K562 (cell line): ENCODE results near the gene RHBDF2. TPM values are rescaled to one million over a fixed set of nuclear protein-coding genes. Genes with fewer than 3 reads are reported as not detected.

ENCODE experiments used
- ESRRA ChIP-seq: fragments of 450-650 bp; IDR thresholded peaks from 2 replicates; pipeline ENCODE4 v1.6.1; 2014; ENCODE audit warnings: low read depth, mild to moderate bottlenecking, moderate library complexity, borderline replicate concordance
- HCFC1 ChIP-seq: IDR thresholded peaks from 2 replicates; pipeline ENCODE4 v1.6.1; 2012; ENCODE audit warnings: low read depth, low read length, improper control_type of control experiment
- HDAC3 ChIP-seq: fragments of 450-650 bp; IDR thresholded peaks from 2 replicates; pipeline ENCODE4 v1.6.1; 2018; ENCODE audit warnings: borderline replicate concordance, mild to moderate bottlenecking, moderate library complexity; ENCODE audit not compliant: partially characterized antibody
- MTA1 ChIP-seq: fragments of 450-650 bp; IDR thresholded peaks from 2 replicates; pipeline ENCODE4 v1.6.1; 2017; ENCODE audit warnings: borderline replicate concordance
- NCOA2 ChIP-seq, 2 experiments: fragments of 450-650 bp; IDR thresholded peaks; 2 replicates each; pipeline ENCODE4 v1.6.1; 2018; ENCODE audit warnings: mild to moderate bottlenecking in 2 of 2, moderate library complexity in 1 of 2; ENCODE audit not compliant: partially characterized antibody in 2 of 2
- SAFB2 ChIP-seq: fragments of 200-400 bp; formaldehyde crosslinking; IDR thresholded peaks from 2 replicates; pipeline ENCODE4 v1.6.1; 2018; ENCODE audit warnings: borderline replicate concordance, low read length, low read depth, moderate library complexity; ENCODE audit not compliant: severe bottlenecking
- TEAD1 ChIP-seq, 2 experiments: fragments of 450-650 bp in 1 of 2; sonication (generic) in 1 of 2; formaldehyde crosslinking; IDR thresholded peaks; 2 replicates each; pipeline versions ENCODE4 v1.4.0 to v1.8.0; 2020 to 2022; ENCODE audit warnings: mild to moderate bottlenecking in 2 of 2, missing genetic modification reagents in 1 of 2
- TEAD4 ChIP-seq, 2 experiments: sonication (generic) in 1 of 2; formaldehyde crosslinking in 1 of 2; IDR thresholded peaks; 2 replicates each; pipeline versions ENCODE4 v1.6.1 to v1.8.0; 2012 to 2022; ENCODE audit warnings: borderline replicate concordance in 1 of 2, inconsistent platforms in 1 of 2, low read length in 1 of 2, mild to moderate bottlenecking in 1 of 2, missing genetic modification reagents in 1 of 2
- ZBTB7A ChIP-seq: IDR thresholded peaks from 2 replicates; pipeline ENCODE4 v1.6.1; 2011; ENCODE audit warnings: low read depth, mild to moderate bottlenecking, low read length, moderate library complexity, borderline replicate concordance; ENCODE audit not compliant: control insufficient read depth
- ZNF384 ChIP-seq: IDR thresholded peaks from 2 replicates; pipeline ENCODE4 v1.6.1; 2012; ENCODE audit warnings: low read depth, low read length, improper control_type of control experiment
- ZNF445 ChIP-seq: fragments of 250-450 bp; sonication (Bioruptor Pico); IDR thresholded peaks from 2 replicates; pipeline ENCODE4 v1.4.0; 2020; ENCODE audit warnings: low read depth, mild to moderate bottlenecking, moderate library complexity
- ZNF668 ChIP-seq: fragments of 250-450 bp; sonication (Bioruptor Pico); IDR thresholded peaks from 2 replicates; pipeline ENCODE4 v1.8.0; 2022; ENCODE audit warnings: mild to moderate bottlenecking, inconsistent platforms
- polyA plus RNA-seq, 8 experiments: library from polyadenylated mRNA; depleted of rRNA in 4 of 8; stranded (reverse) in 5 of 8; unstranded in 3 of 8; fragments of >200 nt; fragmentation: Nextera tagmentation in 2 of 8; fragmentation: Illumina TruSeq in 1 of 8; extraction: Ambion mirVana in 2 of 8; extraction: Trizol in 1 of 8; gene quantifications; 2 replicates each; pipeline versions ENCODE4 v1.2.1 to v1.2.3, GENCODE V29; 2011 to 2014; ENCODE audit warnings: inconsistent platforms in 1 of 8, missing spikeins in 1 of 8
- total RNA-seq, 7 experiments: library from RNA; depleted of rRNA in 6 of 7; stranded (reverse); fragments of >200 nt in 6 of 7; fragmentation: Illumina TruSeq in 2 of 7; extraction: Trizol in 2 of 7; gene quantifications; 2 replicates each; pipeline versions ENCODE4 v1.2.1 to v1.2.3, GENCODE V29; 2011 to 2021; ENCODE audit warnings: low replicate concordance in 1 of 7
- TF ChIP-seq, protein P1 (sequence below): fragments of 250-450 bp; sonication (Bioruptor Pico); IDR thresholded peaks from 2 replicates; pipeline ENCODE4 v1.5.1; 2021; ENCODE audit warnings: mild to moderate bottlenecking
- TF ChIP-seq, protein P2 (sequence below): fragments of 200-800 bp; sonication (Bioruptor generic); IDR thresholded peaks from 2 replicates; pipeline ENCODE4 v1.6.1; 2016; ENCODE audit warnings: missing genetic modification characterization, missing compliant biosample characterization
- TF ChIP-seq, protein P3 (sequence below): fragments of 450-650 bp; IDR thresholded peaks from 2 replicates; pipeline ENCODE4 v1.6.1; 2016; ENCODE audit warnings: mild to moderate bottlenecking
- TF ChIP-seq, protein P4 (sequence below): fragments of 450-650 bp; formaldehyde crosslinking; conservative IDR thresholded peaks from 2 replicates; pipeline ENCODE4 v1.4.0; 2022; ENCODE audit warnings: mild to moderate bottlenecking, missing genetic modification characterization

Gene RHBDF2
- total and polyA plus RNA-seq, 9 of the 15 experiments (the other 6 are each of a cell fraction or from before 2014, with no cell fraction given), result 0.04 to 2.8 (median 1.1) TPM

DNA sequence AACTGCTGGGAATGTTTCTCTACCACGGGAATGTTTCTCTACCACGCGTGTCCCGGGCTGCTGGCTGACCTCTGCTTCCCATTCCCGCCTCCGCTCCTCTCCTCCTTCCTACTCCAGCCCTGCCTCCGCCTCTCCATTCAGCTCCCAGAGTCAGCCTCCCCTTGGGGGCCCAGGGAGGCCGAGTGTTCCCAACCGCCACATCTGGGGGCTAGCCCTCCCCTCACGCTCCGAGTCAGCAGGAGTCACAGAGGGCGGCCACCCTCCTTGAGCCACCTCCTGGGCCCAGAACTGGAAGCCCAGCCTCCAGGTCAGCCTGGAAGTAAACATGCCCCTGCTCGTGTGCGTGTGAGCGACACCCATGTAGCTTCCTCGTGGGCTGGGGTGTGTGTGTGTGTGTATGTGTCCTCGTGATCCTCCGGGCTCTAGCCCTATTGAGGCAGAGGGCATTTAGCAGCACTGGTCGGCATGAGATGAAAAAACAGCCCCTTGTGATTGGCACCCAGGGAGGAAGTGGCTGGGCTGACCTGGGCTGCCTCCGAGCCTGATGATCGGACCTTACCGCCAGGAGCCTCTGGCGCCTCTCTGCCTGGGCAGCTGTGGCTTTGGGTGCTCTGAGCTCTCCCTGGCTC is 29.0 kb upstream of the RHBDF2 start (continued):
- TF ChIP-seq ZNF668 (CRISPR knock-in tag) (no peak), ZNF445 (no peak), SAFB2 (no peak), TEAD1 (CRISPR knock-in tag; IDR thresholded peaks at IDR 0.05) (no peak), ZNF384 (no peak), MTA1 (no peak), ZBTB7A (peak; percentile 22; the same call in 1 of the 2 replicates), ESRRA (no peak), HCFC1 (no peak), NCOA2 (IDR thresholded peaks at IDR 0.05; ENCODE audit: partially characterized antibody in 2 of 2) (no peak), TEAD4 (IDR thresholded peaks at IDR 0.05; ENCODE audit: low read length) (no peak), TEAD4 (CRISPR knock-in tag; IDR thresholded peaks at IDR 0.05; ENCODE audit: borderline replicate concordance) (no peak), HDAC3 (no peak)
- TF ChIP-seq, protein P1, sequence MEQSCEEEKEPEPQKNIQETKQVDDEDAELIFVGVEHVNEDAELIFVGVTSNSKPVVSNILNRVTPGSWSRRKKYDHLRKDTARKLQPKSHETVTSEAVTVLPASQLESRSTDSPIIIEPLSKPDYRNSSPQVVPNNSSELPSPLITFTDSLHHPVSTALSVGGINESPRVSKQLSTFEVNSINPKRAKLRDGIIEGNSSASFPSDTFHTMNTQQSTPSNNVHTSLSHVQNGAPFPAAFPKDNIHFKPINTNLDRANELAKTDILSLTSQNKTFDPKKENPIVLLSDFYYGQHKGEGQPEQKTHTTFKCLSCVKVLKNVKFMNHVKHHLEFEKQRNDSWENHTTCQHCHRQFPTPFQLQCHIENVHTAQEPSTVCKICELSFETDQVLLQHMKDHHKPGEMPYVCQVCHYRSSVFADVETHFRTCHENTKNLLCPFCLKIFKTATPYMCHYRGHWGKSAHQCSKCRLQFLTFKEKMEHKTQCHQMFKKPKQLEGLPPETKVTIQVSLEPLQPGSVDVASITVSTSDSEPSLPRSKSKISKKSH (CRISPR knock-in tag), result no peak
- TF ChIP-seq, protein P2, sequence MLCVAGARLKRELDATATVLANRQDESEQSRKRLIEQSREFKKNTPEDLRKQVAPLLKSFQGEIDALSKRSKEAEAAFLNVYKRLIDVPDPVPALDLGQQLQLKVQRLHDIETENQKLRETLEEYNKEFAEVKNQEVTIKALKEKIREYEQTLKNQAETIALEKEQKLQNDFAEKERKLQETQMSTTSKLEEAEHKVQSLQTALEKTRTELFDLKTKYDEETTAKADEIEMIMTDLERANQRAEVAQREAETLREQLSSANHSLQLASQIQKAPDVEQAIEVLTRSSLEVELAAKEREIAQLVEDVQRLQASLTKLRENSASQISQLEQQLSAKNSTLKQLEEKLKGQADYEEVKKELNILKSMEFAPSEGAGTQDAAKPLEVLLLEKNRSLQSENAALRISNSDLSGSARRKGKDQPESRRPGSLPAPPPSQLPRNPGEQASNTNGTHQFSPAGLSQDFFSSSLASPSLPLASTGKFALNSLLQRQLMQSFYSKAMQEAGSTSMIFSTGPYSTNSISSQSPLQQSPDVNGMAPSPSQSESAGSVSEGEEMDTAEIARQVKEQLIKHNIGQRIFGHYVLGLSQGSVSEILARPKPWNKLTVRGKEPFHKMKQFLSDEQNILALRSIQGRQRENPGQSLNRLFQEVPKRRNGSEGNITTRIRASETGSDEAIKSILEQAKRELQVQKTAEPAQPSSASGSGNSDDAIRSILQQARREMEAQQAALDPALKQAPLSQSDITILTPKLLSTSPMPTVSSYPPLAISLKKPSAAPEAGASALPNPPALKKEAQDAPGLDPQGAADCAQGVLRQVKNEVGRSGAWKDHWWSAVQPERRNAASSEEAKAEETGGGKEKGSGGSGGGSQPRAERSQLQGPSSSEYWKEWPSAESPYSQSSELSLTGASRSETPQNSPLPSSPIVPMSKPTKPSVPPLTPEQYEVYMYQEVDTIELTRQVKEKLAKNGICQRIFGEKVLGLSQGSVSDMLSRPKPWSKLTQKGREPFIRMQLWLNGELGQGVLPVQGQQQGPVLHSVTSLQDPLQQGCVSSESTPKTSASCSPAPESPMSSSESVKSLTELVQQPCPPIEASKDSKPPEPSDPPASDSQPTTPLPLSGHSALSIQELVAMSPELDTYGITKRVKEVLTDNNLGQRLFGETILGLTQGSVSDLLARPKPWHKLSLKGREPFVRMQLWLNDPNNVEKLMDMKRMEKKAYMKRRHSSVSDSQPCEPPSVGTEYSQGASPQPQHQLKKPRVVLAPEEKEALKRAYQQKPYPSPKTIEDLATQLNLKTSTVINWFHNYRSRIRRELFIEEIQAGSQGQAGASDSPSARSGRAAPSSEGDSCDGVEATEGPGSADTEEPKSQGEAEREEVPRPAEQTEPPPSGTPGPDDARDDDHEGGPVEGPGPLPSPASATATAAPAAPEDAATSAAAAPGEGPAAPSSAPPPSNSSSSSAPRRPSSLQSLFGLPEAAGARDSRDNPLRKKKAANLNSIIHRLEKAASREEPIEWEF, result peak; percentile 29; the same call in 1 of the 2 replicates
- TF ChIP-seq, protein P3, sequence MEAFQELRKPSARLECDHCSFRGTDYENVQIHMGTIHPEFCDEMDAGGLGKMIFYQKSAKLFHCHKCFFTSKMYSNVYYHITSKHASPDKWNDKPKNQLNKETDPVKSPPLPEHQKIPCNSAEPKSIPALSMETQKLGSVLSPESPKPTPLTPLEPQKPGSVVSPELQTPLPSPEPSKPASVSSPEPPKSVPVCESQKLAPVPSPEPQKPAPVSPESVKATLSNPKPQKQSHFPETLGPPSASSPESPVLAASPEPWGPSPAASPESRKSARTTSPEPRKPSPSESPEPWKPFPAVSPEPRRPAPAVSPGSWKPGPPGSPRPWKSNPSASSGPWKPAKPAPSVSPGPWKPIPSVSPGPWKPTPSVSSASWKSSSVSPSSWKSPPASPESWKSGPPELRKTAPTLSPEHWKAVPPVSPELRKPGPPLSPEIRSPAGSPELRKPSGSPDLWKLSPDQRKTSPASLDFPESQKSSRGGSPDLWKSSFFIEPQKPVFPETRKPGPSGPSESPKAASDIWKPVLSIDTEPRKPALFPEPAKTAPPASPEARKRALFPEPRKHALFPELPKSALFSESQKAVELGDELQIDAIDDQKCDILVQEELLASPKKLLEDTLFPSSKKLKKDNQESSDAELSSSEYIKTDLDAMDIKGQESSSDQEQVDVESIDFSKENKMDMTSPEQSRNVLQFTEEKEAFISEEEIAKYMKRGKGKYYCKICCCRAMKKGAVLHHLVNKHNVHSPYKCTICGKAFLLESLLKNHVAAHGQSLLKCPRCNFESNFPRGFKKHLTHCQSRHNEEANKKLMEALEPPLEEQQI, result no peak
- TF ChIP-seq, protein P4, sequence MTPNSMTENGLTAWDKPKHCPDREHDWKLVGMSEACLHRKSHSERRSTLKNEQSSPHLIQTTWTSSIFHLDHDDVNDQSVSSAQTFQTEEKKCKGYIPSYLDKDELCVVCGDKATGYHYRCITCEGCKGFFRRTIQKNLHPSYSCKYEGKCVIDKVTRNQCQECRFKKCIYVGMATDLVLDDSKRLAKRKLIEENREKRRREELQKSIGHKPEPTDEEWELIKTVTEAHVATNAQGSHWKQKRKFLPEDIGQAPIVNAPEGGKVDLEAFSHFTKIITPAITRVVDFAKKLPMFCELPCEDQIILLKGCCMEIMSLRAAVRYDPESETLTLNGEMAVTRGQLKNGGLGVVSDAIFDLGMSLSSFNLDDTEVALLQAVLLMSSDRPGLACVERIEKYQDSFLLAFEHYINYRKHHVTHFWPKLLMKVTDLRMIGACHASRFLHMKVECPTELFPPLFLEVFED (CRISPR knock-in tag), result no peak
